Pancreas (tissue), 10 donors: Measurements from ENCODE around the gene CASTOR1. TPM values are rescaled to one million over a fixed set of nuclear protein-coding genes. Genes with fewer than 3 reads are reported as not detected.

ENCODE experiments used
- ATAC-seq, 4 donors: fragments of 200-7000 bp; cut with Tn5 transposase; one replicate each; pipeline versions ENCODE4 v1.8.0 to v1.9.1; 2020; ENCODE audit warnings: mild to moderate bottlenecking in 4 of 4, moderate library complexity in 4 of 4
- DNase-seq, 6 donors: peaks; one replicate each; pipeline ENCODE4 v3.0.0-alpha.2; 2020
- FAIRE-seq: peaks from 2 replicates; lab custom pipeline; 2012; peaks lifted over from hg19 to GRCh38; lab: Jason Lieb, UNC
- H3K27ac ChIP-seq, 4 donors: fragments of 200-600 bp; sonication (generic); 1 replicate in 3 of 4; 2 replicates in 1 of 4; pipeline versions ENCODE4 v1.5.0 to v1.8.0; 2020
- H3K27me3 ChIP-seq, 4 donors: fragments of 200-600 bp; one replicate each; pipeline ENCODE4 v1.8.0; 2021
- H3K36me3 ChIP-seq, 3 donors: fragments of 200-600 bp; sonication (generic) in 1 of 3; one replicate each; pipeline versions ENCODE4 v1.5.0 to v1.8.0; 2020 to 2021
- H3K4me1 ChIP-seq, 3 donors: fragments of 200-600 bp; one replicate each; pipeline ENCODE4 v1.8.0; 2021
- H3K4me3 ChIP-seq, 4 donors: fragments of 200-600 bp; sonication (generic) in 2 of 4; one replicate each; pipeline versions ENCODE4 v1.5.0 to v1.8.0; 2020 to 2021
- H3K9me3 ChIP-seq, 4 donors: fragments of 200-600 bp; one replicate each; pipeline ENCODE4 v1.8.0; 2021
- CTCF ChIP-seq, 4 donors: fragments of 200-600 bp; sonication (generic) in 3 of 4; IDR thresholded peaks; one replicate each; pipeline versions ENCODE4 v1.5.0 to v1.8.0; 2021; ENCODE audit warnings: antibody characterized with exemption in 4 of 4
- WGBS, 2 donors: extraction: QIAGEN DNeasy Blood & Tissue Kit; methylation state at CpG; one replicate each; pipeline ENCODE4 v1.1.7; 2013; 5-methylcytosine and 5-hydroxymethylcytosine counted together
- intact Hi-C, 3 donors: fragments of 100-400 bp; cut with DNase I; formaldehyde crosslinking; loops; one replicate each; pipeline versions ENCODE4 v1.11.1 to v1.14.2; 2022
- polyA plus RNA-seq, 2 donors: library from polyadenylated mRNA; stranded (reverse); fragments of 200-250 nt; gene quantifications; one replicate each; pipeline ENCODE4 v1.2.3, GENCODE V29; 2013
- total RNA-seq, 6 donors: library from RNA; stranded (reverse); fragmentation: NEBNext Ultra II Directional in 4 of 6; extraction: Animal tissue kit (Norgen Biotek cat#: 25700) in 4 of 6; gene quantifications; one replicate each; pipeline versions ENCODE4 v1.2.1 to v1.2.4, GENCODE V29; 2021 to 2023
- donor health status: healthy with polysubstance abuse.
- donor health status: DM: no; HTN: no; CAD: no; lungs with moderate emphysema.
- donor health status: DM: no; HTN: no; CAD: no.
- donor health status: control.
- donor health status: control.
- donor health status: Bipolar disorder and iron deficiency.
- donor health status: DM: yes; HTN: yes; CAD: no.
- donor health status: DM: no; HTN: no; CAD: no.
- donor health status: DM: no; HTN: no; CAD: no.
- donor health status: DM: yes; HTN: yes; CAD: no.

CASTOR1 gene
- total and polyA plus RNA-seq, 8 donors: 1.8 to 8.3 (median 4.2) TPM

- no peak for TF ChIP-seq CTCF (IDR thresholded peaks at IDR 0.05)
- intact Hi-C loops: no loop called here
- Histone ChIP-seq H3K27me3 (no peaks in the 10 kb centered on the region), H3K4me1 (peaks cover 0 to 24% (median 7%) of the 10 kb centered on the region in 3 donors), H3K4me3 (no peak overlapping the region), H3K27ac (no peak overlapping the region), H3K9me3 (no peaks in the 10 kb centered on the region), H3K36me3 (no peaks in the 10 kb centered on the region)
- no peak for ATAC-seq
- FAIRE-seq: no peak
- DNase-seq: no peak
- 85 to 92% methylated on average over 2 of the region's 2 CpGs for WGBS, 2 donors
Measured at GRCh38 chr22:30321461-30321860, 32.2 kb upstream of the CASTOR1 start.

GRCh38 chr22:30320021-30320556 is 30.8 kb upstream of the CASTOR1 start:
- H3K27ac ChIP-seq: no peak overlapping the region
- ATAC-seq: no peak
- WGBS, 2 donors: 94 to 100% methylated on average over 3 of the region's 3 CpGs

GRCh38 chr22:30318799-30319419 is 29.6 kb upstream of the CASTOR1 start:
- ATAC-seq: no peak
- Histone ChIP-seq H3K27ac (no peak overlapping the region), H3K36me3 (no peaks in the 10 kb centered on the region), H3K27me3 (no peaks in the 10 kb centered on the region), H3K4me3 (no peak overlapping the region), H3K4me1 (peaks cover 0 to 5% (median 0%) of the 10 kb centered on the region in 3 donors), H3K9me3 (no peaks in the 10 kb centered on the region)
- no peak for TF ChIP-seq CTCF (IDR thresholded peaks at IDR 0.05)
- WGBS, 2 donors: 89 to 90% methylated on average over 7 of the region's 7 CpGs
- DNase-seq: no peak
- no peak for FAIRE-seq
- intact Hi-C loops: no loop called here

More at GRCh38 chr22:30320021-30320556, 30.8 kb upstream of the CASTOR1 start:
- FAIRE-seq (no peak), DNase-seq (no peak)
- Histone ChIP-seq H3K27me3 (no peaks in the 10 kb centered on the region), H3K36me3 (no peaks in the 10 kb centered on the region), H3K9me3 (no peaks in the 10 kb centered on the region), H3K4me3 (no peak overlapping the region), H3K4me1 (peaks cover 0 to 17% (median 7%) of the 10 kb centered on the region in 3 donors)
- intact Hi-C loops: no loop called here
- TF ChIP-seq CTCF (IDR thresholded peaks at IDR 0.05): no peak

- no peaks in the 10 kb centered on the region for H3K36me3 ChIP-seq
- H3K27me3 ChIP-seq: no peaks in the 10 kb centered on the region
- intact Hi-C loops: no loop called here
- H3K4me1 ChIP-seq: peaks cover 0 to 4% (median 0%) of the 10 kb centered on the region in 3 donors
- ATAC-seq: no peak
- no peak for TF ChIP-seq CTCF (IDR thresholded peaks at IDR 0.05)
- WGBS, 2 donors: 93 to 94% methylated on average over 1 of the region's 1 CpG
- no peak for DNase-seq
- H3K27ac ChIP-seq: no peak overlapping the region
- H3K9me3 ChIP-seq: no peaks in the 10 kb centered on the region
- no peak overlapping the region for H3K4me3 ChIP-seq
- no peak for FAIRE-seq
Measured at GRCh38 chr22:30317778-30318177, 28.5 kb upstream of the CASTOR1 start.

GRCh38 chr22:30315962-30316576 is 26.8 kb upstream of the CASTOR1 start:
- no peak for ATAC-seq
- WGBS, 2 donors: 90 to 91% methylated on average over 2 of the region's 2 CpGs

More at GRCh38 chr22:30315962-30316576, 26.8 kb upstream of the CASTOR1 start:
- no peak overlapping the region for H3K4me3 ChIP-seq
- no peak overlapping the region for H3K27ac ChIP-seq
- FAIRE-seq (no peak), DNase-seq (no peak)
- no peaks in the 10 kb centered on the region for H3K9me3 ChIP-seq
- TF ChIP-seq CTCF (IDR thresholded peaks at IDR 0.05): no peak
- H3K36me3 ChIP-seq: no peaks in the 10 kb centered on the region
- peaks cover 9 to 15% (median 10%) of the 10 kb centered on the region in 3 donors for H3K4me1 ChIP-seq
- no peaks in the 10 kb centered on the region for H3K27me3 ChIP-seq
- intact Hi-C loops: no loop called here
